Measurements from ENCODE around the gene TMEM131L.
A peak's percentile ranks its signal among the peaks of the same experiment; 100 is the strongest.

TMEM131L gene

GRCh38 chr4:153570228-153570973 lies 104.2 kb downstream of the TMEM131L start:
- CTCF ChIA-PET: interaction anchor here (1.3 to 1.5 kb wide), 2 partner anchors 137 to 138 kb away, joined by 3 to 11 read pairs; no protein-coding TSS in a partner anchor
- TF ChIP-seq, protein P1, sequence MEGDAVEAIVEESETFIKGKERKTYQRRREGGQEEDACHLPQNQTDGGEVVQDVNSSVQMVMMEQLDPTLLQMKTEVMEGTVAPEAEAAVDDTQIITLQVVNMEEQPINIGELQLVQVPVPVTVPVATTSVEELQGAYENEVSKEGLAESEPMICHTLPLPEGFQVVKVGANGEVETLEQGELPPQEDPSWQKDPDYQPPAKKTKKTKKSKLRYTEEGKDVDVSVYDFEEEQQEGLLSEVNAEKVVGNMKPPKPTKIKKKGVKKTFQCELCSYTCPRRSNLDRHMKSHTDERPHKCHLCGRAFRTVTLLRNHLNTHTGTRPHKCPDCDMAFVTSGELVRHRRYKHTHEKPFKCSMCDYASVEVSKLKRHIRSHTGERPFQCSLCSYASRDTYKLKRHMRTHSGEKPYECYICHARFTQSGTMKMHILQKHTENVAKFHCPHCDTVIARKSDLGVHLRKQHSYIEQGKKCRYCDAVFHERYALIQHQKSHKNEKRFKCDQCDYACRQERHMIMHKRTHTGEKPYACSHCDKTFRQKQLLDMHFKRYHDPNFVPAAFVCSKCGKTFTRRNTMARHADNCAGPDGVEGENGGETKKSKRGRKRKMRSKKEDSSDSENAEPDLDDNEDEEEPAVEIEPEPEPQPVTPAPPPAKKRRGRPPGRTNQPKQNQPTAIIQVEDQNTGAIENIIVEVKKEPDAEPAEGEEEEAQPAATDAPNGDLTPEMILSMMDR (IDR thresholded peaks at IDR 0.05; ENCODE audit: control extremely low read depth, extremely low read depth, low read depth, missing control alignments): no peak
- DNase-seq (ENCODE audit: extremely low spot score): no peak
- POLR2A ChIA-PET: no interaction called here

DNA sequence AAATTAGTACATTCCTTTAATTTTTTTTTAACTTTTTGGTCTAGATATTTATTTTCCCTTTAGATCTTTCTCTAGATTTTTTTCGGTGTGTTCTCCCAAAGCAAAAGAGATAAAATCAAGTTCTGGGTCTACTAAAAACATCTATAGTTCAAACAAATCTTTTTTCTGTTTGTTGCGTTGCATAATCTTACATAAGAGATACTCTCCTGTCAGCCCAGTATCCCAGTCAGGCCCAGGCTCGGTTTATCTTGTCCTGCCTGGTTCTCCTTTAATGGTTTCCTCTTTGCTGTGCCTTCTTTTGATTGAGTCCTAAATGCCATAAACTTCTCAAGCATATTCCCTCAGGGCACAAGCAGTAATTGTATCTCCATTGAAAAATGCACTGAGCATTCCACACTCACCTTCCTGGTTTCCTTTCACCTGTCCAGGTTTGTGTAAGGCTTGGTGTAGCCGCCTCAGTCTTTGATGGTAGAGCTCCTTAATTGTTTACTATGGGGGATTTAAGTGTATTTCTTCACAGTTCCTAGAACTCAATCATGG lies 104.9 kb downstream of the TMEM131L start:
- TF ChIP-seq, protein P1 (IDR thresholded peaks at IDR 0.05; ENCODE audit: control extremely low read depth, extremely low read depth, low read depth, missing control alignments): no peak
- ChIA-PET POLR2A (interaction anchor here (0.6 kb wide), 1 partner anchor 72 kb away, joined by 7 read pairs; no protein-coding TSS in a partner anchor), CTCF (interaction anchor here (1.1 to 1.5 kb wide), 3 partner anchors 27 to 226 kb away, joined by 3 to 11 read pairs (median 4); partner anchors contain the start of gene MND1)
- DNase-seq (ENCODE audit: extremely low spot score): no peak

DNA sequence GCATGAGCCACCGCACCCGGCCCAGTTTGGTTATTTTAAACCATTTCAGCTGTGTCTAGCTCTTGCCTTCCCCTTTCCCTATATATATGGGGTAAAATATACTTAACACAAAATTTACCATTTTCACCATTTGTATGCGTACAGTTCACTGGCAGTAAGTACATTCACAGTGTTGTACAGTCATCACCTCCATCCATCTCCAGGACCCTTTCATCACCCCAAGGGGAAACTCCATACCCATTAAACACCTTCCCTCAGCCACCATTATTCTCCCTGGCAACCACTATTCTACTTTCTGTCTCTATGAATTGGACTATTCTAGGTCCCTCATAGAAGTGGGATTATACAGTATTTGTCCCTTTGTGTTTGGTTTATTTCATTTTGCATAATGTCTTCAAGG lies 106.4 kb downstream of the TMEM131L start:
- ChIA-PET CTCF (interaction anchor here (1.2 to 3.0 kb wide), 3 partner anchors 31 to 105 kb away, joined by 3 to 10 read pairs (median 3); no protein-coding TSS in a partner anchor), POLR2A (no interaction called here)
- no peak for DNase-seq (ENCODE audit: extremely low spot score)
- TF ChIP-seq, protein P1 (IDR thresholded peaks at IDR 0.05; ENCODE audit: control extremely low read depth, extremely low read depth, low read depth, missing control alignments): no peak

- ChIA-PET CTCF (interaction anchor here (0.8 to 3.0 kb wide), 7 partner anchors 13 to 227 kb away, joined by 3 to 10 read pairs (median 4); no protein-coding TSS in a partner anchor), POLR2A (no interaction called here)
- TF ChIP-seq, protein P1 (IDR thresholded peaks at IDR 0.05; ENCODE audit: control extremely low read depth, extremely low read depth, low read depth, missing control alignments): no peak
These were observed 107.1 kb downstream of the TMEM131L start for GRCh38 chr4:153573221-153573620.

GRCh38 chr4:153573881-153574802 lies 108.0 kb downstream of the TMEM131L start:
- TF ChIP-seq, protein P1 (IDR thresholded peaks at IDR 0.05; ENCODE audit: control extremely low read depth, extremely low read depth, low read depth, missing control alignments): peak; percentile 56
- peak; percentile 43 for DNase-seq (ENCODE audit: extremely low spot score)
- ChIA-PET POLR2A (no interaction called here), CTCF (interaction anchor here (0.6 to 3.0 kb wide), 13 partner anchors 9 to 228 kb away, joined by 3 to 10 read pairs (median 3); no protein-coding TSS in a partner anchor)

More at GRCh38 chr4:153573221-153573620, 107.1 kb downstream of the TMEM131L start:
- no peak for DNase-seq (ENCODE audit: extremely low spot score)

DNA sequence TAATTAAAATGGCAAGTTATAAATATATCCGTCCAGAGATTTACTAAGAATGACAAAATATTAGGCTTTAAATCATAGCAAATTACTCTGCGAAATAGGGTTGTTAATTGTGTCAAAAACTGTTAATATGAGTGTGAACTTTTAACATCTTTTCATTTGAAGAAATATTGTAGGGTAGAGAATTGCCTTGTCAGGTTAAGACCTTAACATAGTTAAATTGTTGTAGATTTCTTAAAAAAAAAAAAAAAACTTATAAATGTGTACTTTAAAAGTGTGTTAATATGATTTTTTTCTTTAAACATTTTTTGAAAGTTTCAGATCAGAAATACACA lies 110.2 kb downstream of the TMEM131L start:
- no peak for DNase-seq (ENCODE audit: extremely low spot score)
- ChIA-PET POLR2A (interaction anchor here (0.6 kb wide), 1 partner anchor 137 kb away, joined by 3 read pairs; no protein-coding TSS in a partner anchor), CTCF (interaction anchor here (2.4 kb wide), 1 partner anchor 144 kb away, joined by 8 read pairs; no protein-coding TSS in a partner anchor)
- TF ChIP-seq, protein P1 (IDR thresholded peaks at IDR 0.05; ENCODE audit: control extremely low read depth, extremely low read depth, low read depth, missing control alignments): no peak

Data from GM10248 (cell line).